SK-N-SH (cell line): ENCODE results near the gene NBEA. TPM values are rescaled to one million over a fixed set of nuclear protein-coding genes. Genes with fewer than 3 reads are reported as not detected.

Experiments used
- CTCF ChIA-PET: fragments of 300-600, 350-600 bp; formaldehyde crosslinking; extraction: SDS; loops from one replicate; lab custom pipeline; 2021; lab: Yijun Ruan, JAX
- POLR2A ChIA-PET: fragments of 350-600 bp; sonication (Branson Sonifier 250); formaldehyde crosslinking; extraction: SDS; loops from one replicate; lab custom pipeline; 2020; ENCODE audit warnings: antibody characterized with exemption, inconsistent platforms; lab: Yijun Ruan, JAX
- DNase-seq: peaks from one replicate; pipeline ENCODE4 v3.0.0; 2012
- H2AFZ ChIP-seq: fragments of 200-600 bp; sonication (generic); 2 replicates; pipeline ENCODE4 v1.8.1; 2016; ENCODE audit warnings: antibody characterized with exemption, mild to moderate bottlenecking, low read depth
- H3F3A ChIP-seq: fragments of 200-600 bp; sonication (generic); replicated peaks from 2 replicates; pipeline ENCODE3; 2016; ENCODE audit warnings: antibody characterized with exemption, mild to moderate bottlenecking; ENCODE audit not compliant: insufficient read depth
- H3K27ac ChIP-seq, 2 experiments: fragments of 200-500 bp in 1 of 2; fragments of 200-600 bp in 1 of 2; sonication (Bioruptor generic) in 1 of 2; sonication (generic), shearing (Covaris generic) in 1 of 2; 2 replicates each; pipeline versions ENCODE4 v1.5.1 to v1.6.1; 2014 to 2016; ENCODE audit warnings: low read depth in 2 of 2, inconsistent platforms in 1 of 2, low read length in 1 of 2, mild to moderate bottlenecking in 1 of 2, mixed read lengths in 1 of 2
- H3K27me3 ChIP-seq: fragments of 200-600 bp; sonication (generic), shearing (Covaris generic); 2 replicates; pipeline ENCODE4 v1.6.1; 2016; ENCODE audit warnings: mixed run types; ENCODE audit not compliant: insufficient read depth
- H3K36me3 ChIP-seq, 2 experiments: fragments of 200-500 bp in 1 of 2; fragments of 200-600 bp in 1 of 2; sonication (Bioruptor generic) in 1 of 2; sonication (generic) in 1 of 2; replicated peaks in 1 of 2; 2 replicates each; pipeline versions ENCODE3 to v1.5.1; 2014 to 2016; ENCODE audit warnings: low read length in 1 of 2, mild to moderate bottlenecking in 1 of 2; ENCODE audit not compliant: insufficient read depth in 2 of 2, control insufficient read depth in 1 of 2
- H3K4me1 ChIP-seq, 2 experiments: fragments of 200-500 bp in 1 of 2; fragments of 200-600 bp in 1 of 2; sonication (Bioruptor generic) in 1 of 2; sonication (generic), shearing (Covaris generic) in 1 of 2; 2 replicates each; pipeline versions ENCODE4 v1.5.1 to v1.6.1; 2014 to 2016; ENCODE audit warnings: low read depth in 1 of 2, low read length in 1 of 2, mixed run types in 1 of 2; ENCODE audit not compliant: insufficient read depth in 2 of 2, control insufficient read depth in 1 of 2
- H3K4me2 ChIP-seq: fragments of 200-600 bp; sonication (generic), shearing (Covaris generic); 2 replicates; pipeline ENCODE4 v1.6.1; 2017; ENCODE audit warnings: mixed run types
- H3K4me3 ChIP-seq, 2 experiments: fragments of 200-500 bp in 1 of 2; fragments of 200-600 bp in 1 of 2; sonication (Bioruptor generic) in 1 of 2; sonication (generic), shearing (Covaris generic) in 1 of 2; 2 replicates each; pipeline versions ENCODE4 v1.5.1 to v1.8.1; 2014 to 2016; ENCODE audit warnings: low read depth in 2 of 2, inconsistent platforms in 1 of 2, low read length in 1 of 2, mild to moderate bottlenecking in 1 of 2, mixed read lengths in 1 of 2, moderate library complexity in 1 of 2
- H3K79me2 ChIP-seq: fragments of 200-600 bp; sonication (generic); 2 replicates; pipeline ENCODE4 v1.8.1; 2017; ENCODE audit warnings: mild to moderate bottlenecking; ENCODE audit not compliant: insufficient read depth
- H3K9ac ChIP-seq: fragments of 200-600 bp; sonication (generic); 2 replicates; pipeline ENCODE4 v1.6.1; 2017; ENCODE audit warnings: mixed run types
- H3K9me2 ChIP-seq: fragments of 200-600 bp; sonication (generic); 2 replicates; pipeline ENCODE4 v1.6.1; 2017; ENCODE audit warnings: mixed run types
- H3K9me3 ChIP-seq: fragments of 200-600 bp; sonication (generic); 2 replicates; pipeline ENCODE4 v1.6.1; 2017; ENCODE audit warnings: mixed run types, mild to moderate bottlenecking, moderate library complexity
- H4K20me1 ChIP-seq: fragments of 200-600 bp; sonication (generic); 2 replicates; pipeline ENCODE4 v1.6.1; 2017; ENCODE audit warnings: mild to moderate bottlenecking, mixed run types; ENCODE audit not compliant: insufficient read depth
- CHD2 ChIP-seq: fragments of 150-350 bp; IDR thresholded peaks from 2 replicates; pipeline ENCODE4 v1.6.1; 2018; ENCODE audit warnings: low read length; ENCODE audit not compliant: partially characterized antibody
- ELF1 ChIP-seq: IDR thresholded peaks from 2 replicates; pipeline ENCODE4 v1.4.0; 2012
- EZH2phosphoT487 ChIP-seq: fragments of 200-600 bp; sonication (generic); IDR thresholded peaks from 2 replicates; pipeline ENCODE4 v1.6.1; 2017; ENCODE audit warnings: low read depth, mixed run types, mild to moderate bottlenecking, antibody characterized with exemption, moderate library complexity, borderline replicate concordance
- FOSL2 ChIP-seq: IDR thresholded peaks from 2 replicates; pipeline ENCODE4 v1.4.0; 2012; ENCODE audit warnings: low read depth, mild to moderate bottlenecking, moderate library complexity, borderline replicate concordance
- FOXJ3 ChIP-seq: sonication (generic); formaldehyde crosslinking; IDR thresholded peaks from 2 replicates; pipeline ENCODE4 v1.5.1; 2020; ENCODE audit warnings: mild to moderate bottlenecking, missing genetic modification reagents
- GABPA ChIP-seq: IDR thresholded peaks from 2 replicates; pipeline ENCODE4 v1.4.0; 2012; ENCODE audit warnings: low read depth, mild to moderate bottlenecking
- JUND ChIP-seq: IDR thresholded peaks from 2 replicates; pipeline ENCODE4 v1.4.0; 2012
- MXI1 ChIP-seq: IDR thresholded peaks from 2 replicates; pipeline ENCODE4 v1.6.1; 2012; ENCODE audit warnings: mild to moderate bottlenecking, low read depth, low read length, improper control_type of control experiment
- POLR2AphosphoS5 ChIP-seq: IDR thresholded peaks from 2 replicates; pipeline ENCODE4 v1.6.1; 2012; ENCODE audit warnings: low read depth, low read length
- TAF1 ChIP-seq: IDR thresholded peaks from 2 replicates; pipeline ENCODE4 v1.6.1; 2012; ENCODE audit warnings: low read depth, mild to moderate bottlenecking, low read length, moderate library complexity, borderline replicate concordance
- TCF12 ChIP-seq: IDR thresholded peaks from 2 replicates; pipeline ENCODE4 v1.4.0; 2012
- TEAD4 ChIP-seq: IDR thresholded peaks from 2 replicates; pipeline ENCODE4 v1.4.0; 2012; ENCODE audit warnings: mild to moderate bottlenecking, borderline replicate concordance; ENCODE audit not compliant: insufficient read depth
- WGBS: methylation state at CpG from one replicate; pipeline ENCODE4 v1.1.6; 2017; ENCODE audit warnings: low lambda C conversion rate; 5-methylcytosine and 5-hydroxymethylcytosine counted together
- polyA plus RNA-seq, 3 experiments: library from polyadenylated mRNA; depleted of rRNA; stranded (reverse); fragments of >200 nt; gene quantifications; 2 replicates each; pipeline ENCODE4 v1.2.3, GENCODE V29; 2012
- TF ChIP-seq, protein P1 (sequence below): fragments of 150-350 bp; IDR thresholded peaks from 2 replicates; pipeline ENCODE4 v1.6.1; 2017; ENCODE audit warnings: antibody characterized with exemption, low read length, low read depth, borderline replicate concordance
- TF ChIP-seq, protein P2 (sequence below): fragments of 200-600 bp; sonication (generic); IDR thresholded peaks from 2 replicates; pipeline ENCODE4 v1.6.1; 2017; ENCODE audit warnings: antibody characterized with exemption, mild to moderate bottlenecking, moderate library complexity
- TF ChIP-seq, protein P3 (sequence below): IDR thresholded peaks from 2 replicates; pipeline ENCODE4; 2012
- TF ChIP-seq, protein P4 (sequence below): IDR thresholded peaks from 2 replicates; pipeline ENCODE4 v1.4.0; 2012; ENCODE audit warnings: low read depth
- TF ChIP-seq, protein P5 (sequence below): IDR thresholded peaks from 2 replicates; pipeline ENCODE4 v1.4.0; 2012; ENCODE audit warnings: low read depth, borderline replicate concordance

NBEA gene
- polyA plus RNA-seq, 1 of the 3 experiments (the other 2 are of a cell fraction) = 12.3 TPM

DNA sequence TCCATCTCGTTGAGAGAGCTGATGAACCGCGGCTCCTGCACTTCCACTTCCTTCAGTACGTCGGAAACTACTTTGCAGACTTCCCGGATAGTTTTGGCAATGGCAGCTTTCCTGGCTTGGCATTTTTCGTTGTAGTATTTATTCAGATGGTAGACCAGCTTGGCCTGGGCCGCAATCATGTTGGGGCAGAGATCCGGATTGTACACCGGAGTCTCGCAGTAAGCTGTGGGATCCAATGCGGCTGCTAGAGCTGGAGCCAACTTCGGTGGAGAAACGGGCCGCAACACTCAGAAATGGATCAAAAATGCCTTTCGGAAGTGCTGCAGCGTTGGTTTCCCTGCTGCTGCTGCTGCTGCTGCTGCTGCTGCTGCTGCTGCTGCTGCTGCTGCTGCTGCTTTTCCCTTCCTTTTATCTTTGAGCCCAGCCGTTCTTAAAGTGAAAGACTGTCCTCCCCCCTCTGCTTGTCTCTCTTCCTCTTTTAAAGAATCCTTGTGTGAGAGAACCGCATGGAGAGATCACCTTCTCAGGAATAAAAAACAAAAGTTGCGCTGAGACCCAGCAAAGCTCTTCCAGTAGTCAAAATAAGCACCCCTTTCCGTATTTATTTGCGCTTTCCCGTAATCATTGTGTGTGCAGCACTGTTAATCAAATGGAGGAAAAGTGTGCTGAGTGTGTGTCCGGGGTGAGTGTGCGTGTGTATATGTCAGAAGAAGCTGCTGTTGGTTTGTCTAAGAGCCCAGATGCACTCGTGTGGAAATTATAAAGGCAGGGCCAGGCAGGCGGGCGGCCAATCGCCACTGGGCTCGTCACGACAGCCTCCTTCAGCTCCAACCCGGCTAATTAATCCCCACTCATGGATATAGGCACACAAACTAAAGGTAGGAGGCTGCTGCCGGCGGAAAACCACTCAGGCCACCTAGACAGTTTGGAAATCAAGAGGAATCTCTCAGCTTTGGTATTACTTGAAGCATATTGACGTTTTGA is 534.2 kb downstream of the NBEA start, which contains the start of gene MAB21L1 (continued):
- TF ChIP-seq POLR2AphosphoS5 = peak; percentile 99
- TF ChIP-seq GABPA = no peak
- 0 out of 2 replicates have a peak, but pooled peaks have one; percentile 12 for TF ChIP-seq TCF12
- TF ChIP-seq, protein P1, sequence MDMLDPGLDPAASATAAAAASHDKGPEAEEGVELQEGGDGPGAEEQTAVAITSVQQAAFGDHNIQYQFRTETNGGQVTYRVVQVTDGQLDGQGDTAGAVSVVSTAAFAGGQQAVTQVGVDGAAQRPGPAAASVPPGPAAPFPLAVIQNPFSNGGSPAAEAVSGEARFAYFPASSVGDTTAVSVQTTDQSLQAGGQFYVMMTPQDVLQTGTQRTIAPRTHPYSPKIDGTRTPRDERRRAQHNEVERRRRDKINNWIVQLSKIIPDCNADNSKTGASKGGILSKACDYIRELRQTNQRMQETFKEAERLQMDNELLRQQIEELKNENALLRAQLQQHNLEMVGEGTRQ = no peak
- TF ChIP-seq EZH2phosphoT487 = no peak
- no peak; the same call in 1 of the 2 replicates for TF ChIP-seq FOXJ3
- TF ChIP-seq TEAD4 = 0 out of 2 replicates have a peak, but pooled peaks have one; percentile 26
- TF ChIP-seq, protein P2, sequence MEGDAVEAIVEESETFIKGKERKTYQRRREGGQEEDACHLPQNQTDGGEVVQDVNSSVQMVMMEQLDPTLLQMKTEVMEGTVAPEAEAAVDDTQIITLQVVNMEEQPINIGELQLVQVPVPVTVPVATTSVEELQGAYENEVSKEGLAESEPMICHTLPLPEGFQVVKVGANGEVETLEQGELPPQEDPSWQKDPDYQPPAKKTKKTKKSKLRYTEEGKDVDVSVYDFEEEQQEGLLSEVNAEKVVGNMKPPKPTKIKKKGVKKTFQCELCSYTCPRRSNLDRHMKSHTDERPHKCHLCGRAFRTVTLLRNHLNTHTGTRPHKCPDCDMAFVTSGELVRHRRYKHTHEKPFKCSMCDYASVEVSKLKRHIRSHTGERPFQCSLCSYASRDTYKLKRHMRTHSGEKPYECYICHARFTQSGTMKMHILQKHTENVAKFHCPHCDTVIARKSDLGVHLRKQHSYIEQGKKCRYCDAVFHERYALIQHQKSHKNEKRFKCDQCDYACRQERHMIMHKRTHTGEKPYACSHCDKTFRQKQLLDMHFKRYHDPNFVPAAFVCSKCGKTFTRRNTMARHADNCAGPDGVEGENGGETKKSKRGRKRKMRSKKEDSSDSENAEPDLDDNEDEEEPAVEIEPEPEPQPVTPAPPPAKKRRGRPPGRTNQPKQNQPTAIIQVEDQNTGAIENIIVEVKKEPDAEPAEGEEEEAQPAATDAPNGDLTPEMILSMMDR = no peak
- TF ChIP-seq, protein P3, sequence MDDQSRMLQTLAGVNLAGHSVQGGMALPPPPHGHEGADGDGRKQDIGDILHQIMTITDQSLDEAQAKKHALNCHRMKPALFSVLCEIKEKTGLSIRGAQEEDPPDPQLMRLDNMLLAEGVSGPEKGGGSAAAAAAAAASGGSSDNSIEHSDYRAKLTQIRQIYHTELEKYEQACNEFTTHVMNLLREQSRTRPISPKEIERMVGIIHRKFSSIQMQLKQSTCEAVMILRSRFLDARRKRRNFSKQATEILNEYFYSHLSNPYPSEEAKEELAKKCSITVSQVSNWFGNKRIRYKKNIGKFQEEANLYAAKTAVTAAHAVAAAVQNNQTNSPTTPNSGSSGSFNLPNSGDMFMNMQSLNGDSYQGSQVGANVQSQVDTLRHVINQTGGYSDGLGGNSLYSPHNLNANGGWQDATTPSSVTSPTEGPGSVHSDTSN = peak; percentile 48

DNA sequence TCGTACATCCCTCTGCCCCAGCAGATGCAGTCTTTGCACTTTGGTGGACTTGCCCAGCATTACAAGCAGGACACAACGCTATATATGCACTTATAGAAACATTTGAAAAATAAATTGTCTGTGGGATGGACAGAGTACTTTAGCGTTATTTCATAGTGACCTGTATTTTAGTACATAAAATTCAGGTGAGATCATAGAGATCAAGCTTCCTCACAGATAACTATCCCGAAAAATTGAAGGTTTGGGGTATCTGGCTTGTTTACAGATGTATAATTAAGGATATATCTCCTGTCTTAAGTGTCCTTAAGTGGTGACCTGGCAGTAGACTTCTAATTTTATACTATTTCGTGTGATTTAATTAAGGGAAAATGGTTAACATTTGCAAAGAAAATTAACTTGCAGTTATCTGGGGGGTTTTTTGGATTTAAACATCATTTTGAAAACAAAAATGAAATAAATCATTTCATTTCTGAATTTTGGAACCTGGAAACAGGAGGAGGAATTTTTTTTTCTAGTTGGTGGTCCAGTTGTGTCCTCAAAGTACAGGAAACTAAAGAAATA is 535.4 kb downstream of the NBEA start:
- Histone ChIP-seq H3K27me3 (no peaks in the 10 kb centered on the region), H4K20me1 (no peaks in the 10 kb centered on the region; the same call in 1 of the 2 replicates), H3K9me2 (no peaks in the 10 kb centered on the region), H3K36me3 (peaks cover 23 to 28% of the 10 kb centered on the region in 2 experiments), H3K79me2 (peaks cover 100% of the 10 kb centered on the region), H3K4me2 (peak overlapping the region; percentile 82), H3K9me3 (no peaks in the 10 kb centered on the region), H3F3A (peaks cover 48% of the 10 kb centered on the region), H3K4me3 (peak overlapping the region; percentile 64 to 82), H3K4me1 (peaks cover 2 to 6% of the 10 kb centered on the region in 2 experiments; a peak in 3 of 4 replicates), H3K9ac (peak overlapping the region; percentile 89), H3K27ac (peak overlapping the region; percentile 93 to 99), H2AFZ (no peak overlapping the region)
- DNase-seq = peak; percentile 32
- ChIA-PET CTCF (interaction anchor here (0.7 to 5.7 kb wide), 9 partner anchors 24 to 341 kb away, joined by 3 to 30 read pairs (median 5); no protein-coding TSS in a partner anchor), POLR2A (interaction anchor here (0.7 to 2.9 kb wide), 15 partner anchors 8 to 341 kb away, joined by 3 to 32 read pairs (median 5); no protein-coding TSS in a partner anchor)
- 5% methylated on average over 5 of the region's 5 CpGs for WGBS
- TF ChIP-seq TAF1 (no peak), FOSL2 (no peak), ELF1 (no peak), MXI1 (no peak), TEAD4 (no peak), EZH2phosphoT487 (no peak), CHD2 (no peak), JUND (no peak)
- TF ChIP-seq, protein P4, sequence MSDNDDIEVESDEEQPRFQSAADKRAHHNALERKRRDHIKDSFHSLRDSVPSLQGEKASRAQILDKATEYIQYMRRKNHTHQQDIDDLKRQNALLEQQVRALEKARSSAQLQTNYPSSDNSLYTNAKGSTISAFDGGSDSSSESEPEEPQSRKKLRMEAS = no peak
- TF ChIP-seq, protein P2 = no peak
- TF ChIP-seq, protein P3 = no peak
- TF ChIP-seq, protein P5, sequence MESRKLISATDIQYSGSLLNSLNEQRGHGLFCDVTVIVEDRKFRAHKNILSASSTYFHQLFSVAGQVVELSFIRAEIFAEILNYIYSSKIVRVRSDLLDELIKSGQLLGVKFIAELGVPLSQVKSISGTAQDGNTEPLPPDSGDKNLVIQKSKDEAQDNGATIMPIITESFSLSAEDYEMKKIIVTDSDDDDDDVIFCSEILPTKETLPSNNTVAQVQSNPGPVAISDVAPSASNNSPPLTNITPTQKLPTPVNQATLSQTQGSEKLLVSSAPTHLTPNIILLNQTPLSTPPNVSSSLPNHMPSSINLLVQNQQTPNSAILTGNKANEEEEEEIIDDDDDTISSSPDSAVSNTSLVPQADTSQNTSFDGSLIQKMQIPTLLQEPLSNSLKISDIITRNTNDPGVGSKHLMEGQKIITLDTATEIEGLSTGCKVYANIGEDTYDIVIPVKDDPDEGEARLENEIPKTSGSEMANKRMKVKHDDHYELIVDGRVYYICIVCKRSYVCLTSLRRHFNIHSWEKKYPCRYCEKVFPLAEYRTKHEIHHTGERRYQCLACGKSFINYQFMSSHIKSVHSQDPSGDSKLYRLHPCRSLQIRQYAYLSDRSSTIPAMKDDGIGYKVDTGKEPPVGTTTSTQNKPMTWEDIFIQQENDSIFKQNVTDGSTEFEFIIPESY = no peak
